Neuronal stem cell (in vitro differentiated cells): ENCODE data around the gene ADARB1.
A peak's percentile ranks its signal among the peaks of the same experiment; 100 is the strongest.

Experiments used
- DNase-seq: peaks from one replicate; pipeline ENCODE4 v3.0.0-alpha.2; 2013; ENCODE audit warnings: low spot score
- H2AFZ ChIP-seq: one replicate; pipeline ENCODE4 v1.6.1; 2013; ENCODE audit warnings: mild to moderate bottlenecking, low read length, inconsistent platforms
- H2AK5ac ChIP-seq: 2 replicates; pipeline ENCODE4 v1.6.1; 2013; ENCODE audit warnings: low read depth, mild to moderate bottlenecking, inconsistent platforms, low read length, moderate library complexity, mixed read lengths
- H2BK120ac ChIP-seq: 2 replicates; pipeline ENCODE4 v1.6.1; 2013; ENCODE audit warnings: low read depth, mild to moderate bottlenecking, inconsistent platforms, low read length, moderate library complexity, mixed read lengths
- H2BK12ac ChIP-seq: one replicate; pipeline ENCODE4 v1.6.1; 2013; ENCODE audit warnings: low read length, inconsistent platforms
- H2BK15ac ChIP-seq: 2 replicates; pipeline ENCODE4 v1.6.1; 2013; ENCODE audit warnings: mild to moderate bottlenecking, low read length, inconsistent platforms, mixed read lengths
- H2BK5ac ChIP-seq: one replicate; pipeline ENCODE4 v1.6.1; 2013; ENCODE audit warnings: inconsistent platforms, mild to moderate bottlenecking, low read length, moderate library complexity
- H3K14ac ChIP-seq: one replicate; pipeline ENCODE4 v1.6.1; 2013; ENCODE audit warnings: low read length, inconsistent platforms
- H3K18ac ChIP-seq: 2 replicates; pipeline ENCODE4 v1.6.1; 2013; ENCODE audit warnings: low read length, inconsistent platforms
- H3K23ac ChIP-seq: 2 replicates; pipeline ENCODE4 v1.6.1; 2013; ENCODE audit warnings: low read depth, mild to moderate bottlenecking, mixed read lengths, low read length, inconsistent platforms; ENCODE audit not compliant: poor library complexity
- H3K27ac ChIP-seq: replicated peaks from 3 replicates; pipeline ENCODE4 v1.5.1; 2013; ENCODE audit warnings: low read length, inconsistent platforms
- H3K27me3 ChIP-seq, 3 experiments: 2 replicates each; pipeline ENCODE4 v1.6.1; 2013; ENCODE audit warnings: low read length in 3 of 3, mild to moderate bottlenecking in 2 of 3, inconsistent platforms in 1 of 3, low read depth in 1 of 3, mixed read lengths in 1 of 3, moderate library complexity in 1 of 3; ENCODE audit not compliant: control insufficient read depth in 3 of 3, insufficient read depth in 3 of 3
- H3K36me3 ChIP-seq, 2 donors: replicated peaks in 1 of 2; 2 replicates each; pipeline ENCODE4 v1.6.1; 2013; ENCODE audit warnings: low read length in 2 of 2; ENCODE audit not compliant: control insufficient read depth in 2 of 2, insufficient read depth in 2 of 2
- H3K4ac ChIP-seq: 2 replicates; pipeline ENCODE4 v1.6.1; 2013; ENCODE audit warnings: inconsistent platforms, mild to moderate bottlenecking, low read length, moderate library complexity
- H3K4me1 ChIP-seq, 2 donors: 1 replicate in 1 of 2; 2 replicates in 1 of 2; pipeline ENCODE4 v1.6.1; 2013; ENCODE audit warnings: low read length in 2 of 2, low read depth in 1 of 2; ENCODE audit not compliant: control insufficient read depth in 2 of 2, insufficient read depth in 1 of 2
- H3K4me2 ChIP-seq: one replicate; pipeline ENCODE4 v1.6.1; 2013; ENCODE audit warnings: mild to moderate bottlenecking, low read length, inconsistent platforms; ENCODE audit not compliant: insufficient read depth, poor library complexity, severe bottlenecking
- H3K4me3 ChIP-seq, 2 donors: 2 replicates each; pipeline ENCODE4 v1.5.1; 2013; ENCODE audit warnings: low read length in 2 of 2, mild to moderate bottlenecking in 2 of 2, inconsistent platforms in 1 of 2, moderate library complexity in 1 of 2
- H3K79me1 ChIP-seq: one replicate; pipeline ENCODE4 v1.6.1; 2013; ENCODE audit warnings: low read depth, mild to moderate bottlenecking, inconsistent platforms, low read length, moderate library complexity
- H3K9ac ChIP-seq: one replicate; pipeline ENCODE4 v1.6.1; 2013; ENCODE audit warnings: mild to moderate bottlenecking, low read depth, low read length, inconsistent platforms; ENCODE audit not compliant: poor library complexity
- H3K9me3 ChIP-seq, 2 donors: replicated peaks in 1 of 2; 2 replicates each; pipeline versions ENCODE3 to v1.6.1; 2013; ENCODE audit warnings: low read length in 2 of 2, mild to moderate bottlenecking in 2 of 2, inconsistent platforms in 1 of 2, low read depth in 1 of 2, mixed read lengths in 1 of 2, moderate library complexity in 1 of 2; ENCODE audit not compliant: control insufficient read depth in 2 of 2, insufficient read depth in 1 of 2
- H4K8ac ChIP-seq: one replicate; pipeline ENCODE4 v1.6.1; 2013; ENCODE audit warnings: low read depth, mild to moderate bottlenecking, inconsistent platforms, low read length, moderate library complexity
- H4K91ac ChIP-seq: one replicate; pipeline ENCODE4 v1.6.1; 2013; ENCODE audit warnings: low read length, low read depth, mild to moderate bottlenecking, inconsistent platforms; ENCODE audit not compliant: poor library complexity
- WGBS, 2 donors: extraction: QIAGEN DNeasy Blood & Tissue Kit; methylation state at CpG; one replicate each; pipeline ENCODE4 v1.1.7; 2013; ENCODE audit warnings: missing lambda C conversion rate in 2 of 2, mixed read lengths in 1 of 2; ENCODE audit not compliant: insufficient read length in 2 of 2, insufficient replicate concordance in 1 of 2; ENCODE audit errors: extremely low coverage in 2 of 2; 5-methylcytosine and 5-hydroxymethylcytosine counted together

Gene ADARB1

DNA sequence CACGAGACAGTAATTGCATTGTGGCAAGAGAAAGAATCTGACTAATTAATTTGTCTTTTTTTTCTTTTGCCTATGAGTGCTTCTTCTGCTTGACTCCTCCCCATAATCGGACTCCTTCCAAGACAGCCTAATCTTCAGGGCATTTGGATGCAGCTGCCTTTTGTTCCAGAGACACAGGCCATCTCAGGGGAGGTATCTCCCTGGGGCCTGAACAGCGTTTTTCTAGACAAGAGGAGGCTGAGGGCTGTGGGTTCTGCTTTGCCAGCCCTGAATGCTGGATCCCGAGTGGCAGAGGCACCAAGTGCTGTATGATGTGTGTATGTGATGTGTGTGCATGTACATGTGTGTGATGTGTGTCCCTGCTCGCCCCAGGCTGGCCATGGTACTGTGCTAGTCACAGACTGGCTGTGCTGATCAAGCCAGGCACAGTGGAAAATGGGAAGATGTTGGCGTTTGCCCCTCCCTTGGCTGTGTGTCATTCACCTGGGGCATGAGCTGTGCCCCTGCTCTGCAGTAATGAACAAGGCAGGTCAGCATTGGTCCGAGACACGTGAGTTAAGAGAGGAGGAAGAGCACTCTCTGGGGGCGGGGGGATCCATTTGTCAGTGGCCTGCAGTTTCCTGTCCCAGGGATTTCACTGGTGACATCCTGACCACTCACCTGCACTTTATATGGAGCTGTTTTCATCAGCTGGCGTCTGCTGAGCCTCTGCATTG is 77.2 kb downstream of the ADARB1 start:
- H4K8ac ChIP-seq = no peak overlapping the region
- H3K9me3 ChIP-seq = no peaks in the 10 kb centered on the region
- H2AK5ac ChIP-seq = no peak overlapping the region
- peak overlapping the region; percentile 8 for H3K27ac ChIP-seq
- no peak overlapping the region for H3K4me3 ChIP-seq
- WGBS, 2 donors = no CpG with 5 or more reads among the region's 10 CpGs
- peak overlapping the region; percentile 48 for H3K18ac ChIP-seq
- H3K4ac ChIP-seq = no peak overlapping the region
- H3K9ac ChIP-seq = peak overlapping the region; percentile 56
- H3K4me1 ChIP-seq = peaks cover 21 to 38% of the 10 kb centered on the region in 2 donors
- no peaks in the 10 kb centered on the region for H3K36me3 ChIP-seq
- H3K4me2 ChIP-seq = no peak overlapping the region
- no peak overlapping the region for H2BK15ac ChIP-seq
- no peak for DNase-seq
- H3K23ac ChIP-seq = no peak overlapping the region
- H2BK120ac ChIP-seq = no peak overlapping the region
- no peak overlapping the region for H2AFZ ChIP-seq
- no peak overlapping the region for H3K14ac ChIP-seq
- no peak overlapping the region for H2BK5ac ChIP-seq
- no peak overlapping the region for H4K91ac ChIP-seq
- no peak overlapping the region for H2BK12ac ChIP-seq
- no peaks in the 10 kb centered on the region for H3K27me3 ChIP-seq
- H3K79me1 ChIP-seq = peaks cover 2% of the 10 kb centered on the region

DNA sequence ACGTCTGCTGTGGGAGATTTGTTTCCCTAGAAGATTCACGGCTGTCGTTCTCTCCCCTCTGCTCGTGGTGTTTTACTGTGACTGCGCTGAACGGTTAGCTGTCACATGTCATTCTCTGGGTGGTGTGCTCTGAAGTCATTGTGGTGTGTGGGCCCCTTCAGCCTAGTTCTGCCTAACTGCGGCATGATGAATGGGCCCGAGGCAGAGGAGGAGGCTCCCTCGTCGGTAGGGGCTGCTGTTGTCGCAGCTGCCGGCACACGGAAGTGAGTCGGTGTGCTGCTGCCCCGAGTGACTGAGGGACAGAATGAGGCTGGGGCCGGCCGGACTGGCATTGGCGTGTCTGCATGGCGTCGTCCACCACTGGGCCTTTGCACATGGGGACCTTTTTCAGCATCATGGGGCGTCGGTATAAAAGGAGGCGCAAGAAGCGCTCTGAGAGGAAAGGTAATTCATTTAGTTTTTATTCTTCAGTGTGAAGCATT is 77.9 kb downstream of the ADARB1 start:
- Histone ChIP-seq H3K36me3 (no peaks in the 10 kb centered on the region), H3K27me3 (no peaks in the 10 kb centered on the region), H3K4ac (no peak overlapping the region), H3K4me2 (no peak overlapping the region), H3K23ac (peak overlapping the region; percentile 6), H3K27ac (no peak overlapping the region), H2BK120ac (no peak overlapping the region), H3K9ac (no peak overlapping the region), H4K8ac (no peak overlapping the region), H2BK12ac (no peak overlapping the region), H2BK15ac (no peak overlapping the region), H3K79me1 (peaks cover 2% of the 10 kb centered on the region), H3K4me3 (no peak overlapping the region), H3K4me1 (peaks cover 21 to 38% of the 10 kb centered on the region in 2 donors), H3K9me3 (no peaks in the 10 kb centered on the region), H2BK5ac (no peak overlapping the region), H4K91ac (no peak overlapping the region), H3K18ac (no peak overlapping the region), H2AFZ (no peak overlapping the region), H3K14ac (no peak overlapping the region), H2AK5ac (no peak overlapping the region)
- no CpG with 5 or more reads among the region's 24 CpGs for WGBS, 2 donors
- no peak for DNase-seq

- H3K36me3 ChIP-seq = no peaks in the 10 kb centered on the region
- no peak overlapping the region for H2BK15ac ChIP-seq
- H2BK12ac ChIP-seq = no peak overlapping the region
- no peaks in the 10 kb centered on the region for H3K9me3 ChIP-seq
- no peak overlapping the region for H3K27ac ChIP-seq
- peaks cover 23 to 43% of the 10 kb centered on the region in 2 donors for H3K4me1 ChIP-seq
- H2BK120ac ChIP-seq = no peak overlapping the region
- WGBS, 2 donors = no CpG with 5 or more reads among the region's 11 CpGs
- no peak overlapping the region for H2AK5ac ChIP-seq
- no peak overlapping the region for H3K4me3 ChIP-seq
- H3K14ac ChIP-seq = no peak overlapping the region
- no peak overlapping the region for H3K4me2 ChIP-seq
- H3K4ac ChIP-seq = no peak overlapping the region
- DNase-seq = no peak
- H3K79me1 ChIP-seq = peaks cover 2% of the 10 kb centered on the region
- H2AFZ ChIP-seq = no peak overlapping the region
- H3K9ac ChIP-seq = no peak overlapping the region
- no peak overlapping the region for H4K8ac ChIP-seq
- no peaks in the 10 kb centered on the region for H3K27me3 ChIP-seq
- H4K91ac ChIP-seq = no peak overlapping the region
- H2BK5ac ChIP-seq = no peak overlapping the region
- H3K18ac ChIP-seq = no peak overlapping the region
- no peak overlapping the region for H3K23ac ChIP-seq
Observed at GRCh38 chr21:45153358-45154318, 79.3 kb downstream of the ADARB1 start.
